Measurements from ENCODE around the gene ADGRB3. TPM values are rescaled to one million over a fixed set of nuclear protein-coding genes. Genes with fewer than 3 reads are reported as not detected.

Gene ADGRB3
- total and polyA plus RNA-seq, 8 donors = 0.19 to 16.0 (median 0.61) TPM; not detected in 1

DNA sequence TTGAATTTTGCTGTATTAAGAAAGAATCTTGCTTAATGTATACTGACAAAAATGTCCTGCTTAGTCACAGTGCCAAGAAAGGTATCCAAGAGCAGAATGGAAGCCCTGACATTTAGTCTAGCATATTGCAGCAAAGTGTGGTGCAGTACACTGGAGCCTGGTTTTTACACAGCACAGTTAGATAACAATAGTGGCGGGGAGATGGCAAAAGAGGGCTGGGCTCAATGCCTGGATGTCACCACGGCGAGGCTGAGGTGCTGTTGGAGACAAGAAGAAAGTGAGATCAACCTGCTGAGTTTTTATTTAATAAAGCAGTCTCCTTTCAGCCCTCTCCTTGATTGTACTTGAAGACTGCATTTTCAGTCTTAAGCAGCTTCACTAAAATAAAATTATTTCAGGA is 735.7 kb downstream of the ADGRB3 start:
- intact Hi-C loops (cut with DNase I; ENCODE audit: low total_unique reads) = no loop called here
- H3K36me3 ChIP-seq = no peaks in the 10 kb centered on the region
- no peaks in the 10 kb centered on the region for H3K4me1 ChIP-seq
- H3K27ac ChIP-seq = no peak overlapping the region
- H3K9me3 ChIP-seq = no peaks in the 10 kb centered on the region
- no peak for TF ChIP-seq POLR2AphosphoS5 (IDR thresholded peaks at IDR 0.05)
- TF ChIP-seq, protein P1, sequence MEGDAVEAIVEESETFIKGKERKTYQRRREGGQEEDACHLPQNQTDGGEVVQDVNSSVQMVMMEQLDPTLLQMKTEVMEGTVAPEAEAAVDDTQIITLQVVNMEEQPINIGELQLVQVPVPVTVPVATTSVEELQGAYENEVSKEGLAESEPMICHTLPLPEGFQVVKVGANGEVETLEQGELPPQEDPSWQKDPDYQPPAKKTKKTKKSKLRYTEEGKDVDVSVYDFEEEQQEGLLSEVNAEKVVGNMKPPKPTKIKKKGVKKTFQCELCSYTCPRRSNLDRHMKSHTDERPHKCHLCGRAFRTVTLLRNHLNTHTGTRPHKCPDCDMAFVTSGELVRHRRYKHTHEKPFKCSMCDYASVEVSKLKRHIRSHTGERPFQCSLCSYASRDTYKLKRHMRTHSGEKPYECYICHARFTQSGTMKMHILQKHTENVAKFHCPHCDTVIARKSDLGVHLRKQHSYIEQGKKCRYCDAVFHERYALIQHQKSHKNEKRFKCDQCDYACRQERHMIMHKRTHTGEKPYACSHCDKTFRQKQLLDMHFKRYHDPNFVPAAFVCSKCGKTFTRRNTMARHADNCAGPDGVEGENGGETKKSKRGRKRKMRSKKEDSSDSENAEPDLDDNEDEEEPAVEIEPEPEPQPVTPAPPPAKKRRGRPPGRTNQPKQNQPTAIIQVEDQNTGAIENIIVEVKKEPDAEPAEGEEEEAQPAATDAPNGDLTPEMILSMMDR (IDR thresholded peaks at IDR 0.05) = no peak
- WGBS, 5 donors = 49 to 66% (median 54%) methylated on average over 3 of the region's 3 CpGs
- no peak overlapping the region for H3K4me3 ChIP-seq
- no peak for DNase-seq
- H3K27me3 ChIP-seq = no peaks in the 10 kb centered on the region

DNA sequence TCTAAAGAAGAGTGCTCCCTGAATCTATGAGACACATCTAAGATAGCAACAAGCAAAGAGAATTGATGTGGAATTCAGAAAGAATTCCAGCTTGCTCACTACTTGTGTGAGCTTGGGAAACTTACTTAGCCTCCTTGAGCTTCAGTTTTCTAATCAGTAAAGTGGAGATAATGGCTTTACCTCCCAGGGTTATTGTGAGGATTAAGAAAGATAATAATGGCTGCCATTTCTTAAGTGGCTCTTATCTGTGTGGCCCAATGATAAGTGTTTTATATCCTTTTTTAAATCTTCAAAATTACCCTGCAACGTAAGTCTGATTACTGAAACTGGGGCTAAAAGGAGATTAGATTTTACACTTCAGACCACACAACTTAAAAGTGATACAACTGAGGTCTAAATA is 743.2 kb downstream of the ADGRB3 start:
- Histone ChIP-seq H3K4me1 (no peaks in the 10 kb centered on the region), H3K4me3 (no peak overlapping the region), H3K27ac (no peak overlapping the region), H3K27me3 (no peaks in the 10 kb centered on the region), H3K9me3 (no peaks in the 10 kb centered on the region), H3K36me3 (no peaks in the 10 kb centered on the region)
- intact Hi-C loops (cut with DNase I; ENCODE audit: low total_unique reads) = no loop called here
- TF ChIP-seq, protein P1 (IDR thresholded peaks at IDR 0.05) = no peak
- TF ChIP-seq EP300 (IDR thresholded peaks at IDR 0.05) (no peak), POLR2A (IDR thresholded peaks at IDR 0.05) (no peak), POLR2AphosphoS5 (IDR thresholded peaks at IDR 0.05) (no peak)
- no peak for DNase-seq
- 27 to 55% (median 33%) methylated on average over 1 of the region's 1 CpG for WGBS, 5 donors

DNA sequence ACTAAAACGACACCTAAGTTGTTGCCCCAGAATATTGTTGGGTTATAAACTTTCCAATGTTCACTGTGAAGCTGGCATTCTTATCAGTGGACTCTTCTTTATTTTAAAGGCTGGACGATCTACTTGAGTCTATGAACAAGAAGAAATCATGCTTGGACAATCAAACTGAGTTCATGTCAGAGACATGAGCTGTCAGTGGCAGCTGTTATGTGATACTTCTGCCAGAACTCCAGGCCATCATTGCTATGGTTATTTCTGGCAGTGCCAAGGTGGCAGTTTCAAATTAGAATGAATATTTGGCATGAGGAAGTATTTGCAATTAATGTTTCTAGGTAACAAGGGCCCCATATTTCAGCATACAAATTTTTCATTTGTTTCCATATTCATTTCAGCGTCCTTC is 744.4 kb downstream of the ADGRB3 start:
- Histone ChIP-seq H3K4me1 (no peaks in the 10 kb centered on the region), H3K4me3 (no peak overlapping the region), H3K9me3 (no peaks in the 10 kb centered on the region), H3K27me3 (no peaks in the 10 kb centered on the region), H3K36me3 (no peaks in the 10 kb centered on the region), H3K27ac (no peak overlapping the region)
- TF ChIP-seq EP300 (IDR thresholded peaks at IDR 0.05) = no peak
- TF ChIP-seq, protein P1 (IDR thresholded peaks at IDR 0.05) = no peak
- no peak for TF ChIP-seq POLR2A (IDR thresholded peaks at IDR 0.05)
- no peak for TF ChIP-seq POLR2AphosphoS5 (IDR thresholded peaks at IDR 0.05)
- 66 to 82% (median 81%) methylated on average over 3 of the region's 3 CpGs for WGBS, 5 donors
- DNase-seq = no peak
- intact Hi-C loops (cut with DNase I; ENCODE audit: low total_unique reads) = no loop called here

DNA sequence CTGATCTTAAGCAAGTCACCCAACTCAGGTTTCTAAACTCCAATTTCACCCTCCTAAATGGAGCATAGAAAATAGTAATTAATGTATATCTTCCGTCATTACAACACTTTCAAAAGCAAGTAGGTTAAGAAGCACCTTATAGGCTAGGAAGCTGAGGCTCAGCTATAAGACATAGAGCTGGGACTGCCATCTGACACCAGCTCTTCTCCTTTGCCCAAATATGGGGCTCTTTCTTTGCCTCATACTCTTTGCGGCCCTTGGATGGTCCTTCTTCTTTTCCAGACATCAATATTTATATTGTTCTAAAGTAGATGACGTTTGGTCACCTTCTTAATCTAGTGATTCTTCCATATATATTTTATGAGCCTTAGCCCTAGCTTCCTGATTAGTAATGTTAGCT is 748.5 kb downstream of the ADGRB3 start:
- no peaks in the 10 kb centered on the region for H3K36me3 ChIP-seq
- intact Hi-C loops (cut with DNase I; ENCODE audit: low total_unique reads) = no loop called here
- TF ChIP-seq POLR2A (IDR thresholded peaks at IDR 0.05) (no peak), POLR2AphosphoS5 (IDR thresholded peaks at IDR 0.05) (no peak), EP300 (IDR thresholded peaks at IDR 0.05) (no peak)
- TF ChIP-seq, protein P1 (IDR thresholded peaks at IDR 0.05) = no peak
- no peak overlapping the region for H3K4me3 ChIP-seq
- H3K4me1 ChIP-seq = no peaks in the 10 kb centered on the region
- WGBS, 5 donors = 66 to 83% (median 78%) methylated on average over 3 of the region's 3 CpGs
- H3K27ac ChIP-seq = no peak overlapping the region
- no peaks in the 10 kb centered on the region for H3K27me3 ChIP-seq
- H3K9me3 ChIP-seq = no peaks in the 10 kb centered on the region
- DNase-seq = no peak
